CD4-positive, alpha-beta memory T cell (primary cell): ENCODE data around the gene ARHGAP27. TPM values are rescaled to one million over a fixed set of nuclear protein-coding genes. Genes with fewer than 3 reads are reported as not detected.

Source experiments
- CTCF ChIA-PET: fragments of 350-600 bp; sonication (Branson Sonifier 250); formaldehyde crosslinking; loops from one replicate; lab custom pipeline; 2021; ENCODE audit warnings: inconsistent platforms; ENCODE audit not compliant: partially characterized antibody; lab: Charles Lee
- POLR2A ChIA-PET: fragments of 350-600 bp; sonication (Branson Sonifier 250); formaldehyde crosslinking; loops from one replicate; lab custom pipeline; 2021; ENCODE audit not compliant: partially characterized antibody; lab: Charles Lee
- DNase-seq, 5 donors: peaks; one replicate each; pipeline versions ENCODE4 v3.0.0 to v3.0.0-alpha.2; 2020 to 2022; ENCODE audit warnings: mixed read lengths in 1 of 5
- H3K27ac ChIP-seq: one replicate; pipeline ENCODE4 v1.7.0; 2013; ENCODE audit warnings: low read depth, low read length
- H3K27me3 ChIP-seq: 2 replicates; pipeline ENCODE4 v1.7.0; 2013; ENCODE audit warnings: mild to moderate bottlenecking, low read length, moderate library complexity; ENCODE audit not compliant: insufficient read depth
- H3K36me3 ChIP-seq: 2 replicates; pipeline ENCODE4 v1.7.0; 2013; ENCODE audit warnings: mild to moderate bottlenecking, low read length, moderate library complexity; ENCODE audit not compliant: insufficient read depth
- H3K4me1 ChIP-seq: 2 replicates; pipeline ENCODE4 v1.7.0; 2013; ENCODE audit warnings: mild to moderate bottlenecking, low read length, moderate library complexity; ENCODE audit not compliant: insufficient read depth
- H3K4me3 ChIP-seq, 2 donors: one replicate each; pipeline ENCODE4 v1.7.0; 2013; ENCODE audit warnings: low read length in 2 of 2, mild to moderate bottlenecking in 1 of 2
- H3K9me3 ChIP-seq, 2 donors: one replicate each; pipeline ENCODE4 v1.7.0; 2013; ENCODE audit warnings: low read length in 2 of 2, control low read depth in 1 of 2; ENCODE audit not compliant: control insufficient read depth in 1 of 2
- H3K27ac Mint-ChIP-seq, 7 donors: one replicate each; pipeline ENCODE4 v1.8.0; 2020 to 2021; ENCODE audit warnings: mixed read lengths in 7 of 7, mild to moderate bottlenecking in 6 of 7, inconsistent platforms in 3 of 7, moderate library complexity in 3 of 7
- H3K27me3 Mint-ChIP-seq, 2 donors: one replicate each; pipeline ENCODE4 v1.8.0; 2020 to 2021; ENCODE audit warnings: mixed read lengths in 2 of 2
- H3K36me3 Mint-ChIP-seq, 2 donors: one replicate each; pipeline ENCODE4 v1.8.0; 2020 to 2021; ENCODE audit warnings: mixed read lengths in 2 of 2, inconsistent platforms in 1 of 2, mild to moderate bottlenecking in 1 of 2
- H3K4me1 Mint-ChIP-seq, 4 donors: one replicate each; pipeline ENCODE4 v1.8.0; 2020 to 2021; ENCODE audit warnings: mixed read lengths in 4 of 4, mild to moderate bottlenecking in 1 of 4
- H3K4me3 Mint-ChIP-seq, 8 donors: one replicate each; pipeline ENCODE4 v1.8.0; 2020 to 2021; ENCODE audit warnings: mixed read lengths in 8 of 8, mild to moderate bottlenecking in 7 of 8, moderate library complexity in 6 of 8, inconsistent platforms in 3 of 8
- H3K9me3 Mint-ChIP-seq, 8 donors: one replicate each; pipeline ENCODE4 v1.8.0; 2020 to 2021; ENCODE audit warnings: mixed read lengths in 8 of 8, mild to moderate bottlenecking in 5 of 8, inconsistent platforms in 3 of 8, moderate library complexity in 1 of 8
- intact Hi-C: fragments of 100-400 bp; cut with micrococcal nuclease; formaldehyde crosslinking; loops from one replicate; pipeline ENCODE4 v1.15.1; 2023
- polyA plus RNA-seq, 2 donors: library from polyadenylated mRNA; unstranded; fragments of 300-500 nt; fragmentation: Illumina TruSeq; gene quantifications; one replicate each; pipeline ENCODE4 v1.2.3, GENCODE V29; 2021
- total RNA-seq, 2 experiments: library from RNA; stranded (reverse); gene quantifications; one replicate each; pipeline ENCODE4 v1.2.3, GENCODE V29; 2021

ARHGAP27 gene
- total and polyA plus RNA-seq, 4 experiments from 2014 or later = 23.0 to 113 (median 69.4) TPM

GRCh38 chr17:45383003-45383402, 49.7 kb downstream of the ARHGAP27 start:
- Histone ChIP-seq H3K27me3 (no peaks in the 10 kb centered on the region), H3K9me3 (no peaks in the 10 kb centered on the region), H3K36me3 (no peaks in the 10 kb centered on the region), H3K27ac (no peak overlapping the region), H3K4me3 (no peak overlapping the region), H3K4me1 (peaks cover 4% of the 10 kb centered on the region)
- intact Hi-C loops = no loop called here
- no peak overlapping the region for H3K27ac Mint-ChIP-seq
- CTCF ChIA-PET = interaction anchor here (1.0 to 10.6 kb wide), 7 partner anchors 98 to 248 kb away, joined by 3 to 215 read pairs (median 4); partner anchors contain the start of gene ACBD4
- peaks cover 0 to 6% (median 3%) of the 10 kb centered on the region in 4 donors for H3K4me1 Mint-ChIP-seq
- peaks cover 2 to 3% of the 10 kb centered on the region in 2 donors for H3K27me3 Mint-ChIP-seq
- no peak for DNase-seq
- H3K36me3 Mint-ChIP-seq = no peaks in the 10 kb centered on the region
- no peak overlapping the region for H3K4me3 Mint-ChIP-seq
- POLR2A ChIA-PET = interaction anchor here (0.7 kb wide), 1 partner anchor 136 kb away, joined by 3 read pairs; no protein-coding TSS in a partner anchor
- H3K9me3 Mint-ChIP-seq = no peaks in the 10 kb centered on the region

GRCh38 chr17:45382226-45382625, 50.4 kb downstream of the ARHGAP27 start:
- Histone ChIP-seq H3K27me3 (no peaks in the 10 kb centered on the region), H3K9me3 (no peaks in the 10 kb centered on the region), H3K4me3 (no peak overlapping the region), H3K36me3 (no peaks in the 10 kb centered on the region), H3K27ac (no peak overlapping the region), H3K4me1 (peaks cover 4% of the 10 kb centered on the region)
- ChIA-PET CTCF (interaction anchor here (1.0 to 10.6 kb wide), 6 partner anchors 97 to 247 kb away, joined by 3 to 215 read pairs (median 4); partner anchors contain the start of gene ACBD4), POLR2A (interaction anchor here (0.7 to 0.9 kb wide), 2 partner anchors 66 to 135 kb away, joined by 3 to 4 read pairs; partner anchors contain the start of gene MAP3K14)
- H3K27me3 Mint-ChIP-seq = no peaks in the 10 kb centered on the region
- no peaks in the 10 kb centered on the region for H3K9me3 Mint-ChIP-seq
- peaks cover 0 to 4% (median 3%) of the 10 kb centered on the region in 4 donors for H3K4me1 Mint-ChIP-seq
- DNase-seq = no peak
- no peak overlapping the region for H3K4me3 Mint-ChIP-seq
- no peaks in the 10 kb centered on the region for H3K36me3 Mint-ChIP-seq
- no peak overlapping the region for H3K27ac Mint-ChIP-seq
- intact Hi-C loops = no loop called here

DNA sequence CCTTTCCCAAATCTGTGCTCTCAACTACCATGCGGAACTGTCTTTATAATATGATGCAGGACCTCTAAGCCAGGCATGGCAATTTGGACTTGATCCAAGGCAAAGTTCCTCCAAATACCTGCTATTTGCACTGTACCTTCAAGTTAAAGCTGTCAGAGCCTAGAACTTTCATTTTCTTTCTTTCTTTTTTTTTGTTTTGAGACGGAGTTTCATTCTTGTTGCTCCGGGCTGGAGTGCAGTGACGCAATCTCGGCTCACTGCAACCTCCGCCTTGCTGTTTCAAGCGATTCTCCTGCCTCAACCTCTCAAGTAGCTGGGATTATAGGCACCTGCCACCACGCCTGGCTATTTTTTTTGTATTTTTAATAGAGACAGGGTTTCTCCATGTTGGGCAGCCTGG, 51.7 kb downstream of the ARHGAP27 start:
- Histone ChIP-seq H3K36me3 (no peaks in the 10 kb centered on the region), H3K4me3 (no peak overlapping the region), H3K4me1 (peaks cover 4% of the 10 kb centered on the region), H3K27ac (no peak overlapping the region), H3K9me3 (no peaks in the 10 kb centered on the region), H3K27me3 (no peaks in the 10 kb centered on the region)
- intact Hi-C loops = no loop called here
- H3K36me3 Mint-ChIP-seq = no peaks in the 10 kb centered on the region
- CTCF ChIA-PET = interaction anchor here (0.9 to 10.6 kb wide), 6 partner anchors 12 to 162 kb away, joined by 3 to 215 read pairs (median 4); partner anchors contain the start of gene MAP3K14
- H3K4me1 Mint-ChIP-seq = peaks cover 0 to 4% (median 3%) of the 10 kb centered on the region in 4 donors
- no peaks in the 10 kb centered on the region for H3K27me3 Mint-ChIP-seq
- H3K27ac Mint-ChIP-seq = peak overlapping the region in 1 of 7 donors; percentile 27
- H3K9me3 Mint-ChIP-seq = no peaks in the 10 kb centered on the region
- H3K4me3 Mint-ChIP-seq = no peak overlapping the region
- POLR2A ChIA-PET = interaction anchor here (0.7 to 1.2 kb wide), 2 partner anchors 146 to 612 kb away, joined by 3 to 4 read pairs; no protein-coding TSS in a partner anchor
- no peak for DNase-seq

- intact Hi-C loops = no loop called here
- Mint-ChIP-seq H3K4me1 (peaks cover 0 to 2% (median 0%) of the 10 kb centered on the region in 4 donors), H3K4me3 (no peak overlapping the region), H3K9me3 (no peaks in the 10 kb centered on the region), H3K27me3 (no peaks in the 10 kb centered on the region), H3K36me3 (no peaks in the 10 kb centered on the region), H3K27ac (peak overlapping the region in 1 of 7 donors; percentile 10)
- CTCF ChIA-PET = interaction anchor here (0.9 to 10.6 kb wide), 5 partner anchors 11 to 104 kb away, joined by 3 to 215 read pairs (median 5); partner anchors contain the start of gene MAP3K14
- Histone ChIP-seq H3K27ac (no peak overlapping the region), H3K4me3 (no peak overlapping the region), H3K27me3 (no peaks in the 10 kb centered on the region), H3K4me1 (peaks cover under 1% of the 10 kb centered on the region), H3K9me3 (no peaks in the 10 kb centered on the region), H3K36me3 (no peaks in the 10 kb centered on the region)
- POLR2A ChIA-PET = interaction anchor here (0.7 to 1.2 kb wide), 2 partner anchors 145 to 612 kb away, joined by 3 to 4 read pairs; no protein-coding TSS in a partner anchor
- DNase-seq = no peak
Observed at GRCh38 chr17:45380046-45380765, 52.5 kb downstream of the ARHGAP27 start.

DNA sequence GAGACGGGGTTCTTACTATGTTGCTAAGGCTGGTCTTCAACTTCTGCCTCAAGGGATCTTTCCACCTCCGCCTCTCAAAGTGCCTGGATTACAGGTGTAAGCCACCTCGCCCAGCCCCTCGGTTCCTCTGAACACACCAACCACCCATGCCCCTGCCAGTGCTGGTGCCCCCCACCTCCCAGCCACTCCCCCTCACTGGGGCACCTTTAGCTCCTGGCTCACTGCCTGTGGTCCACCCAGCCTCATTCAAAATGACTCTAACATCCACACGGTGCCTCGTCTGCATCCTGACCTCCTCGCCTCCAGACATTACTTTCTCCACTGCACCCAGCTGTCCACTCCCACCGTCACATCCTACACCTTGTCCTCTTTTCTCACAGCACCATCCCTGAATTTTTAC, 55.3 kb downstream of the ARHGAP27 start:
- Histone ChIP-seq H3K4me3 (no peak overlapping the region), H3K27ac (no peak overlapping the region), H3K4me1 (no peaks in the 10 kb centered on the region), H3K9me3 (no peaks in the 10 kb centered on the region), H3K27me3 (no peaks in the 10 kb centered on the region), H3K36me3 (no peaks in the 10 kb centered on the region)
- H3K27ac Mint-ChIP-seq = no peak overlapping the region
- CTCF ChIA-PET = interaction anchor here (0.5 to 1.9 kb wide), 4 partner anchors 10 to 224 kb away, joined by 3 to 5 read pairs (median 4); no protein-coding TSS in a partner anchor
- H3K4me3 Mint-ChIP-seq = no peak overlapping the region
- POLR2A ChIA-PET = no interaction called here
- no peak for DNase-seq
- peaks cover 0 to 2% (median under 1%) of the 10 kb centered on the region in 4 donors for H3K4me1 Mint-ChIP-seq
- intact Hi-C loops = no loop called here
- no peaks in the 10 kb centered on the region for H3K9me3 Mint-ChIP-seq
- no peaks in the 10 kb centered on the region for H3K36me3 Mint-ChIP-seq
- H3K27me3 Mint-ChIP-seq = peaks cover 0 to 2% of the 10 kb centered on the region in 2 donors

DNA sequence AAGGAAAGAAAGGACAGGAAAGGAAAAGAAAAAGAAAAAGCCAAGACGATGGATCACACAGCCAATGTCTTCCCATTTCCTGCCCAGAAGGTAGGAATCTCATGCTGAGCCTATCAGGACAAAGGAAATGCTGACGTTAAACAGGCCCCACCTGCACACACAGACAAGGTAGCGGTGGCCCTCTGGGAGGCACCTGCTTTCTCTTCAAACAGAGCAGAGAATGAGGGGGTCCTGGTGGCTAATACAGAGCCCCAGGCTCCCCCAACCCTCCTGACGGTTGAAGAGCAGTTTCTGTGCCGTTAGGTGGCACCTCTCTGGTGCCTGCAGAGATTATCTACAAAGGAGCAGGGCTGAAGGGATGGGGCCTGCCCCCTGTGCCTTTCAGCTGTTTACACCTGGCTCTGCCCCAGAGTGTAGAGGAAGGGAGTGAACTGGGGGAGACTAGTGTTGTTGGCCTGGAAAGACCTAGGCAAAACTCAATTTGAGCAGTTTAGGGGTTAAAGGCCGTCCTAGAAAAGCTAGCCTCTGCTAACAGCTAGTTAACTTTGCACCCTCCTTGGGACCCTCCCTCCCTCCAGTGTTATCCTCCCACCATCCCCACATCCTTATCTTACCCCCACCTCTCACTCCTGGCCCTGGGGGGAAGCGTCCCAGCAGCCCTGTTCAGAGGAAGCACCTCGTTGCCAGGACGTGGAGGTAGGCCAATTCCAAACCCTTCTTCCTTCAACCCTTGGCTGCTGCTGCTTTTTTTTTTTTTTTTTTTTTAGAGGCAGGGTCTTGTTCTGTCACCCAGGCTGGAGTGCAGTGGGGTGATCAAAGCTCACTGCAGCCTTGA, 56.3 kb downstream of the ARHGAP27 start:
- no peak overlapping the region for H3K4me3 ChIP-seq
- H3K4me1 ChIP-seq = peaks cover 6% of the 10 kb centered on the region
- Mint-ChIP-seq H3K4me1 (peaks cover 2 to 8% (median 6%) of the 10 kb centered on the region in 4 donors), H3K27ac (no peak overlapping the region), H3K27me3 (peaks cover 2 to 7% of the 10 kb centered on the region in 2 donors), H3K4me3 (no peak overlapping the region), H3K9me3 (no peaks in the 10 kb centered on the region), H3K36me3 (no peaks in the 10 kb centered on the region)
- no peaks in the 10 kb centered on the region for H3K9me3 ChIP-seq
- no peaks in the 10 kb centered on the region for H3K27me3 ChIP-seq
- no peaks in the 10 kb centered on the region for H3K36me3 ChIP-seq
- POLR2A ChIA-PET = interaction anchor here (0.6 kb wide), 1 partner anchor 118 kb away, joined by 3 read pairs; no protein-coding TSS in a partner anchor
- no peak overlapping the region for H3K27ac ChIP-seq
- intact Hi-C loops = no loop called here
- CTCF ChIA-PET = interaction anchor here (0.5 to 2.3 kb wide), 5 partner anchors 11 to 223 kb away, joined by 3 to 12 read pairs (median 4); no protein-coding TSS in a partner anchor
- no peak for DNase-seq
